PFSK-1 (cell line): ENCODE measurements around the gene CBR1. TPM values are rescaled to one million over a fixed set of nuclear protein-coding genes. Genes with fewer than 3 reads are reported as not detected.

Experiments
- FOXP2 ChIP-seq: optimal IDR thresholded peaks from 2 replicates; pipeline ENCODE3; 2011; ENCODE audit warnings: borderline replicate concordance, control low read depth, inconsistent platforms; ENCODE audit not compliant: insufficient read depth; ENCODE audit errors: extremely low read length, extremely low read depth
- POLR2AphosphoS5 ChIP-seq: IDR thresholded peaks from 2 replicates; pipeline ENCODE4 v1.6.1; 2012; ENCODE audit warnings: low read depth, mild to moderate bottlenecking, control low read depth, low read length, moderate library complexity
- REST ChIP-seq, 2 experiments: IDR thresholded peaks; 2 replicates each; pipeline versions ENCODE4 v1.6.1 to v1.8.0; 2011 to 2012; ENCODE audit warnings: low read depth in 2 of 2, low read length in 2 of 2, control low read depth in 1 of 2, inconsistent platforms in 1 of 2, mild to moderate bottlenecking in 1 of 2, moderate library complexity in 1 of 2; ENCODE audit not compliant: insufficient read depth in 1 of 2
- SIN3A ChIP-seq: IDR thresholded peaks from 2 replicates; pipeline ENCODE4 v1.6.1; 2012; ENCODE audit warnings: mild to moderate bottlenecking, low read length, moderate library complexity, borderline replicate concordance; ENCODE audit not compliant: insufficient read depth
- TAF1 ChIP-seq: IDR thresholded peaks from 2 replicates; pipeline ENCODE4 v1.6.1; 2012; ENCODE audit warnings: low read length, control low read depth, borderline replicate concordance; ENCODE audit not compliant: insufficient read depth
- polyA plus RNA-seq: library from polyadenylated mRNA; unstranded; fragments of >200 nt; gene quantifications from one replicate; pipeline ENCODE4 v1.2.1, GENCODE V29; 2012; ENCODE audit warnings: low read depth, missing spikeins; ENCODE audit not compliant: insufficient read length

CBR1 gene
- 207 TPM for polyA plus RNA-seq

GRCh38 chr21:36069713-36070583 is at the start of gene CBR1:
CBR1 (plus strand) TSS chr21:36070024; CDS start chr21:36070116, 92 bp downstream.
- no peak for TF ChIP-seq SIN3A
- peak; percentile 81 for TF ChIP-seq POLR2AphosphoS5
- TF ChIP-seq REST (IDR thresholded peaks at IDR 0.05; ENCODE audit: insufficient read depth in 1 of 2, low read depth in 2 of 2, low read length in 2 of 2): peak in 1 of 2 experiments; percentile 24; a peak in 1 of 4 replicates
- TF ChIP-seq FOXP2: peak; percentile 51
- TF ChIP-seq TAF1: peak; percentile 49; the same call in 1 of the 2 replicates

- TF ChIP-seq SIN3A (no peak), FOXP2 (no peak)
Measured at GRCh38 chr21:36021251-36021837, 48.5 kb upstream of the CBR1 start.

- TF ChIP-seq FOXP2: no peak
- TF ChIP-seq SIN3A: no peak
- no peak for TF ChIP-seq POLR2AphosphoS5
- TF ChIP-seq REST (IDR thresholded peaks at IDR 0.05; ENCODE audit: insufficient read depth in 1 of 2, low read depth in 2 of 2, low read length in 2 of 2): no peak
- TF ChIP-seq TAF1: no peak
Measured at GRCh38 chr21:36022427-36023091, 47.3 kb upstream of the CBR1 start.

- no peak for TF ChIP-seq POLR2AphosphoS5
- no peak for TF ChIP-seq TAF1
- TF ChIP-seq FOXP2: no peak
- no peak for TF ChIP-seq SIN3A
- TF ChIP-seq REST (IDR thresholded peaks at IDR 0.05; ENCODE audit: insufficient read depth in 1 of 2, low read depth in 2 of 2, low read length in 2 of 2): no peak
Measured at GRCh38 chr21:36023092-36023480, 46.7 kb upstream of the CBR1 start.

- TF ChIP-seq SIN3A (no peak), TAF1 (no peak), POLR2AphosphoS5 (no peak)
Measured at GRCh38 chr21:36024782-36025181, 45.0 kb upstream of the CBR1 start.
